Measurements from ENCODE around the gene LLGL1.
"Not testable (repeated sequence)": the region's sequence is repeated elsewhere in the genome, so short reads cannot be mapped to it uniquely, and the experiment has no call there.

LLGL1 gene

GRCh38 chr17:18194394-18194793 lies 31.0 kb upstream of the LLGL1 start:
- DNase-seq (ENCODE audit: low spot score): no peak

DNA sequence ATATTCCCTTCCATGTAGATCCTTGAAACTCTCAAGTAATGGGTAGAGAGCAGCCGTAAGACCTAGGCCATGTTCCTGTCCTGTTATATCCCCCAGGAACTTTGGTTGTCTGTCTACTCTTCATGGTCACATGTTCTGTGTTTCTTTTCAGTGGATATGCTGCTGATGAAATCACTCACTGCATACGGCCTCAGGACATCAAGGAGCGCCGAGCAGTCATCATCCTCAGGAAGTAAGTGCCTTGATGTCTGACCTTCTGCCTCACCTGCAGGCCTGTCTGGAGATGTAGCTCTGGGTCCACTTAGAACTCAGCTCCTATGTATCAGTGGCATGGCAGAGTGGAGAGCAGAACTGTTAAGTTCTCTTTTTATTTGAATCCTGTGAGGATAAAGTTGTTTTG lies 30.6 kb upstream of the LLGL1 start:
- no peak for DNase-seq (ENCODE audit: low spot score)

DNA sequence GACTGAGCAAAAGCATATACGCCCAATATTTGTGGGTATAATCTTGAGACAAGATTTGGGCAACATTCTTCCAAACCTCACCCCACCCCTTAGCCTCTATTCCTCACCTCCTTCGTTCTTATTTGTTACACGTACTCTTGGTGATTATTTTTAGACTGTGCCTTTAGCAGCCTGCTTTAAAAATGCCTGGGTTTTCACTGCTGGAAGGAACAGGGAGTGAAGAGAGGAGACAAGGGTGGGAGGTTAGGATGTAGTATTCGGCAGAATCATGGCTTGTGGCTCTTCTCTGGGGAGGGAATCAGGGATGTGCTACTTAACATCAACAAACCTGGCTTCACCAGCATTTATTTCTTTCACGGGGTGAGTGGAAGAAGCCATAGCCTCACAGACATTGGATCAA lies 30.2 kb upstream of the LLGL1 start:
- DNase-seq (ENCODE audit: low spot score): no peak

DNA sequence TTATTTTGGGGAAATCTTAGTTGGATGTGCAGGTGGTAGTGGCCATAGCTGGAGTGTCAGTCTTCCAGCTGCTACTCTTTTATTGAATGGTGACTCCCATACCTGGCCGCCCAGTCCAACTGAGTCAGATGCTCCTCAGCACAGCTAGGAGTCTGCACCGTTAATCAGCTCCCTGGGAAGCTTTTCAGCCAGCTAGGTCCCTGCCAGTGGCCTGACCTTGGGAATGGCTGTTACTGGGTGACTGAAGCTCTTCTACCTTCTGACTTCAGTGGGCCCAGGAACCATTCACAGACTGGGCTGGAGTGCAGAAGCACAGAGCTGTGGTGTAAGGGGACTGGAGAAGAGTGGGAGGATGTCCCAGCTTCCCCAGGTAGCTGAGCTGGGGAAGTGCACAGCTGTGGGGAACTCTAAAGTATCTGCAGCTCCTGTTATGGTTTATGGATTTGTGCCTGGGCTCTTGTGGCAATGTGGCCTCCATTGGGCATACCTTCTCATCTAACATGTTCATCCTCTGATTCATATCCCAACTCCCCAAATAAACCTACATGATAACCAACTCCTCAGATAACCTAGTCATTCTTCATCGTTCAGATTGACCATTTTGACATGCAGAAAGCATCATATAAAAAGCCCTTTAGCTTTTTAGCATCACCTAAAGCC lies 27.8 kb upstream of the LLGL1 start:
- no peak for DNase-seq (ENCODE audit: low spot score)

- DNase-seq (ENCODE audit: low spot score): no peak
Measured at GRCh38 chr17:18198530-18198929, 26.9 kb upstream of the LLGL1 start.

DNA sequence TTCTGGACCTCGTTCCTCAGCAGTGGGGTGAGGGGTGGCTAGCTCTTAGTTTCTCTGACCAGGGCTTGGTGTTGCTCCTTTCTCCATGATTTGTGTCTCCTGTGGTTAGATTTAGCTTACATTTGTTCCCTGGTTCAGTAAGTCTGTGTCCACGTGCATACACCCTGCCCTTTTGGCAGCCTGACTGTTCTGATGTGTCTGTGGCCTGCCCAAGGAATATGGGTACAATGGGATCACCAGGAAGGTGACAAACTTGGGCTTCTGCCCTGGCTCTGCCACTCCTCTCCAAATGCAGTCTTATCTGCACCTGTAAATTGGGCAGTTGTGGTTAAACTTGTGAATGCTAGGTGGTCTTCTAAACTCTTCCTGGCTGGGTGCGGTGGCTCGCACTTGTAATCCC lies 24.3 kb upstream of the LLGL1 start:
- DNase-seq (ENCODE audit: low spot score): no peak

DNA sequence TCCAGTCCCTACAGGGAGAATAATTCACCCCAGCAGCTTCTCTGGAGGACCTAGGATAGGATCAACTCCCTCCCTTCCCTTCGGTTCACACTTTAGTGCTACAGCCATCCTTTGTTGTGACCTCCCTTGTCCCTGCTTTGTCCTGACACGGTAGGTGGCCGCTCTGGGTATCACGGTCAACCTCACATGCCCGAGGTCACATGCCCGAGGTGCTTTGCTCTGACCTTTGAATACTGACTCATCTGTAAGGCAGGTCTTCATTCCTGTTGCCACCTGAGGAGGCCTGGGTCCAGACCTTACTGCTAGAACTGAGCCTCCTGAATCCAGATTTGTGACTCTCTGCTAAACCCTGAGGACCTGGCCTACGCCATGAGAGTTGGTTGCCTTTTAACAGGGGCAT lies 22.1 kb upstream of the LLGL1 start:
- no peak for DNase-seq (ENCODE audit: low spot score)

- DNase-seq (ENCODE audit: low spot score): no peak
Measured at GRCh38 chr17:18205861-18206260, 19.6 kb upstream of the LLGL1 start.

DNA sequence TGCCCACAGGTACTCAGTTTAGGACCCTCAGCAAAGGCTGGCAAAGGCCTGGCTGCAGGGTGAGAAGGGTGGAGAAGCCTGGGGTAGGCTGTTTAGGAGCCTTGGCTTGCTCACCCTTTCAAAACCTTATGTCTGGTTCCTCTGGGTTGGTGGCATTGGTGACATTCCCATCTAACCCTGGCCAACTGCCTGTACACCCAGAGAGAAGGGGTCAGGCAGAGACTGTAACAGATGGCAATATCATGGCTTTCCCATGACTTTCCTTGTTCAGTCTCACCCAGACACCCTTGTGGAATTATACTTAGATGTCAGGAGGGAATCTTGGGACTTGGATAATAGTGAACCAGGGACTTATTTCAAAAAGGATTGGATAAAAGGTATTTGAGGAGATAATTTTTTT lies 18.5 kb upstream of the LLGL1 start:
- no peak for DNase-seq (ENCODE audit: low spot score)

DNA sequence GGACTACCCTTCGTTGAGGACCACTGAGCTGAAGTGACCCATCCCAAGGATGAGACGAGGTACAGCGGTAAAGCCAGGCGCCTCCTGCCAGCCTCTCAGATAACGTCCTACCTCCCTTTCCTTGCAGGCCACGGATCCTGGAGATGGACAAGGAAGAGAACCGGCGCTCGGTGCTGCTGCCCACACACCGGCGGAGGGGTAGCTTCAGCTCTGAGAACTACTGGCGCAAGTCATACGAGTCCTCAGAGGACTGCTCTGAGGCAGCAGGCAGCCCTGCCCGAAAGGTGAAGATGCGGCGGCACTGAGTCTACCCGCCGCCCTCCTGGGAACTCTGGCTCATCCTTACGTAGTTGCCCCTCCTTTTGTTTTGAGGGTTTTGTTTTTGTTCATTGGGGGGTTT lies 17.3 kb upstream of the LLGL1 start:
- no peak for DNase-seq (ENCODE audit: low spot score)

GRCh38 chr17:18213666-18214270 lies 11.7 kb upstream of the LLGL1 start:
- DNase-seq (ENCODE audit: low spot score): no peak

GRCh38 chr17:18216906-18217305 lies 8.5 kb upstream of the LLGL1 start:
- DNase-seq (ENCODE audit: low spot score): not testable (repeated sequence)

DNA sequence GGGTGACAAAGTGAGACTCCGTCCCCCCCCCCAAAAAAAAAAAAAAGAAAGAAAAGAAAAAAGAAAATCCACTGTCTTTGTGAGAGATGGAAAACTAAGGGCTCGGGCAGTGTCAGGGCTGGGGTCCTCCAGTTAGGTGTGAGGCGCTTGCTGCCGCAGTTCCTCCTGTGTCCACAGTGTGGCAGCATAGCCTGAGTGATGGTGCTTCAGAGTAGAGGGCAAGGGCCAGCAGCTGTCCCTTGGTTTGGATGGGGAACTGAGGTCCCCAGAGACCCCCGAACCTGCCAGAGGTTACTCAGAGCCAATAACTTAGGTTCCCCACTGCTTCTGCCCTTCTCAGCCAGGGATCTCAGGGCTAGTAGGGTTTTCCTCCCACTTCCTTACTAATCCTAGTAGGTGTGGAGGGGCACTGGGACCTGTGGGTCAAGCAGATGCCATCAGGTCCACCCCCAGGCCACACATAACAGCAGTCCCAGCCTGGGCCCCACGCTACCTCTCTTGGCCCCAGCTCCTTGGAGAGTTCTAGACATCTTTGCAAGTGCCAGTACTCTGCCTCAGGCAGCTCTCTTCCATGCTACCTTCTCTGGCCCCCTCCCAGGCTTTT lies 7.9 kb upstream of the LLGL1 start:
- peak; percentile 72 for DNase-seq (ENCODE audit: low spot score)

- no peak for DNase-seq (ENCODE audit: low spot score)
Measured at GRCh38 chr17:18218756-18219415, 6.5 kb upstream of the LLGL1 start.

DNA sequence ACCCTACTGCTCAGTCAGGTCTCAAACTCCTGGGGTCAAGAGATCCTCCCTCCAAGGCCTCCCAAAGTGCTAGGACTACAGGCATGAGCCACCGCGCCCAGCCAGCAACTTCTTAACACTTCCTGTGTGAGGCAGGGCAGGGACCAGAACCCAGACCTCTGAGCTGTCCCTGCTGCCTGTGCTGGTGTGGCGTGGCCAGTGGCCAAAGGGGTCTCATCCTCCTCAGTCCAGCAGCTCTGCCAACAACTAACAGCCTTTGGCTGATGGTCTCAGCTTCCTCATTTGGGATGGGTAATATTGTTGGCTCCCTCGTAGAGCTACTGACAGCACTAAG lies 1.4 kb upstream of the LLGL1 start:
- no peak for DNase-seq (ENCODE audit: low spot score)

DNA sequence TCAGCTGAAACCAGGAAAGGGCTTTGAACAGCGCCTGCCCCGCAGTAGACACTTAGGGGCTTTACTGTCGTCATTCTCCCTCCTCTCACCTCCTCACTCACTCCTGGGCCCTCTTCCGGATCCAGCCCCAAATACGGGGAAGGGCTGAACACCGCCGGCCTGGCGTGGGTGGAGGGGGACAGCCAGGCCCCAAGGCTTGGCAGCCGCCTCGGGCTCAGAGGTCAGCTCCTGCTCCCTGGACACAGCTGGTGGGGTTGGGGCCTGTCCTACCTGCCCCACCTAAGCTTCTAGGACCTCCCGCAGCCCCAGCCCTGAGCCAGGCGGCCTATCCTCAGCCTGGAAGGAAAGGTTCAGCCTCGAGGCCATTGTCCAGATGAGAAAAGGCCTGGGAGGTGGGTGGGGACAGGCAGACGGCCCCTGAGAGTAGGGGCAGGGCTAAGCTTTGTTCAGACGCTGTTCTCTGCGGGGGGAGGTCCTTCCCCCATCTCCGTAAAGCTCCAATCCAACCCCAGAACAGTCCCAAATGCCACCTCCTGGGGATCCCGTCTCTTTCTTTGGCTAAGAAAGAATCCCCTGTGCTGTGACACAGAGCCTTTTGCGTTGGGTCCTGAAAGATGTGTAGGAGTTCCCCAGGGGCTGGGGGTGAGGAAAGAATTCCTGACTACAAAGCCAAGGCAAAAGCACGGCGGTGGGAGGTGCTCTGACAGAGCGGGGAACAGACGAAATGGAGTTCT lies 881 bp upstream of the LLGL1 start:
- peak; percentile 8 for DNase-seq (ENCODE audit: low spot score)

GRCh38 chr17:18225642-18226283 lies 328 bp downstream of the LLGL1 start:
- peak; percentile 11 for DNase-seq (ENCODE audit: low spot score)

- no peak for DNase-seq (ENCODE audit: low spot score)
Measured at GRCh38 chr17:18226284-18226945, 980 bp downstream of the LLGL1 start.

DNA sequence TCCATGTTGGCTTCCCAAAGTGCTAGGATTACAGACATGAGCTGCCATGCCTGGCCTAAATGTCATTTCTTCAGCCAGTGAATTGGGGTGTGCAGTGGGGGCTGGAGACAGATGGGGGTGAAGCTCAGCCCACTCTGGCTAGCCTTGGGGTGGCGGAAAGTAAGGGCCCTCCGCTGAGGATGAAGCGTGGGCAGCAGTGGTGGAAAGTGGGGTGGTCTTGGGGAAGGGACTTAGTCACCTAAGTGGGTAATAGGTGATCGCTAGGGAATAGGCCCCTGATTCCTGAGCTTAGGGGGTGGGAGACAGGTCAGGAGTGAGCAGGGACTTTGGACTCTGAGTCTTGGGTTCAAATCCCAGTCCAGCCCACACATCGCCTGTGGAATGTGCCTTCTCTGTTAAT lies 2.2 kb downstream of the LLGL1 start:
- no peak for DNase-seq (ENCODE audit: low spot score)

GRCh38 chr17:18228176-18228682 lies 2.8 kb downstream of the LLGL1 start:
- no peak for DNase-seq (ENCODE audit: low spot score)

DNA sequence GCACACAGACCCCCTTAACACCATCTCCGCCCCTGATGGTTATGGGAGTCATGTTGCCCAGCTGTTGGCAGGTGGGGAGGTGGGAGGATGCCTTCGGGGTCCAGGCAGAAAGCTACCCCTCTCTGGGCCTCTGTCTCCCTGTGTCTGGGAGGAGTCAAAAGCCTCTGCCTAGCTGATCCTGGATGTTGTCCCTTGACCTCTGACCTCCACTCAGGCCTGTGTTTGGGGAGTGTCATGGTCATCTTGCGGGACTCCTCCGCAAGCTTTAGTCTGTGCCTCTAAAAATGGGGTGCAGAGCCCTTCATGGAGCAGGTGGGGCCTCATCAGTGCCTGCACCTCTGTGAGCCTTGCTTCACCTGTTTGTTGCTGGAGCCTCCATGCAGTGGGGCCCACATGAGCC lies 3.8 kb downstream of the LLGL1 start:
- no peak for DNase-seq (ENCODE audit: low spot score)
